ENCODE data around the gene BMPR1A.

Gene BMPR1A

GRCh38 chr10:86768412-86769062 lies 12.1 kb downstream of the BMPR1A start:
- no peak for DNase-seq

- DNase-seq: no peak
These were observed 13.6 kb downstream of the BMPR1A start for GRCh38 chr10:86769991-86770390.

DNA sequence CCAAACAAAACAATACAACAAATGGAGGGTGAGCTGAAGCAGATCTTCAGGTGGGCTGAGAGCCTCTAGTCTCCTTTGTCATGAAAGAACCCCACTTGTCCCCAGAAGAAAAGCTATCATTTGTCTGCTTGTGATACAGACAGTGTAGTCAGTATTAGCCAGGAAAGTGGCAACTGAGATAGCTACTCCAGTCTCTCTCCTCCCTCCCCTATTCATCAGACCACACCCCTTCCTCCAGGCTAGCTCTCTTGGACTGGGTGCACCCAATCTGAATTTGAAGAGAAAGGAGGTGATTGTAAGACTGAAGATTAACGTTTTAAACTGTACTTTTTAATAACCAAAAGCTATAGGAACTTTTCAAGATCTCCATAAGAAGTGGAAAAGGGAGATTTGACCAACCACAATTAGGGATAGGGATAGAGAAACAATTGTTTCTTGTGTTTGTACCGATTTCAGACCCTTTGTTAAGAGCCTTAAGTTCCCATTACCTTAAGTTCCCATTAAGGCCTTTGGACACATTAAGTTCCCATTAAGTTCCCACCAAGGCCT lies 14.1 kb downstream of the BMPR1A start:
- DNase-seq: no peak

GRCh38 chr10:86773498-86773897 lies 17.1 kb downstream of the BMPR1A start:
- DNase-seq: no peak

DNA sequence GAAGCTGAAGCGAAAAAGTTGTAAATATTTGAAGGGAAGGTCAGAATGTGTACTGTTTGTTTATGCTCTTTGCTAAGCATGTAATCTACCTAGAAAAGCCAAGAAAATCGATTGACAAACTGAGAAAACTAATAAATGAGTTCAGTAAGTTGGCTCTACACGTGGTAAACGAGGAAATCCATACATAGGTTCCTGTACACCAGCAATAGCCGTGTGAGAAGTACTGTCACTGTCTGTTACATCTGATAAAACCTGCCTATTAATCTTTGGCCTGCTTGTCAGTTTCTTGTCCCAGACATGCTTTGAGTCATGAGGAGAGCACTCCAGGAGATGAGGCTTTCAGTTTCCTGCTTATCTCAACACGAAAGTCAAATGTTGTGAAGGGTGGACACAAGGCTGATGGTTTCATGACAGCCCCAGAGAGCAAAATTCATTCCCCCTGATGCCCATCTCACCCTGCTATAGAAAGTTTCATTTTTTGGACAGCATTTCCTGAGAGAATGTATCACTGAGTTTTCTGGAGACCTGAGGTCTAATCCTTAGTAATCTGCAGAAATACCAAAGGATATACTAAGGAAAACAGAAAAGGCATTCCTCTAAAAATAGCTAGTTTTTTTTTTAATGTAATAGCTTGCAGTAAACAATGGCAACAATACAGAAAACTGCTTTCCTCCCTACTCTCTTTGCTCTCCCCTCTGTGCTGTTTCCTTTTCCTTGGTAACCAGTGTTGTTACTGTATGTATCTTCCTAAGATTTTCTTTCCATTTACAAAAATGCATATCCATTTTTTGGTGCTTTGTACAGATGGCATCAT lies 18.8 kb downstream of the BMPR1A start:
- DNase-seq: no peak

DNA sequence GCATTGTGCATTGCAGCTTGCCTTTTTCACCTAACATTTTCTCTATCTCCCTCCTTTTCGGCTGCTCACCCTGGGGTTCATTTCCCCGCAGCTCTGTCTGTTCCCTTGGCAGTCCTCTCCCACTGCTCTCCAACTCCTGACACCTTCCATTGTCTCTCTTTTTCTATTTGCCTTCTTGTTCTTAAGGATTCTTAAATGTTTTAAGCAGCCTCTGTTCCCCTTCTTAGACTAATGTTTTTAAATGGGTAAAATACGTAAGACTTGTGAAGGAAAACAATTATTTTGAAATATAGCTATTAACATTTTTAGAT lies 19.4 kb downstream of the BMPR1A start:
- DNase-seq: no peak

- DNase-seq: no peak
These were observed 23.0 kb downstream of the BMPR1A start for GRCh38 chr10:86779220-86780017.

DNA sequence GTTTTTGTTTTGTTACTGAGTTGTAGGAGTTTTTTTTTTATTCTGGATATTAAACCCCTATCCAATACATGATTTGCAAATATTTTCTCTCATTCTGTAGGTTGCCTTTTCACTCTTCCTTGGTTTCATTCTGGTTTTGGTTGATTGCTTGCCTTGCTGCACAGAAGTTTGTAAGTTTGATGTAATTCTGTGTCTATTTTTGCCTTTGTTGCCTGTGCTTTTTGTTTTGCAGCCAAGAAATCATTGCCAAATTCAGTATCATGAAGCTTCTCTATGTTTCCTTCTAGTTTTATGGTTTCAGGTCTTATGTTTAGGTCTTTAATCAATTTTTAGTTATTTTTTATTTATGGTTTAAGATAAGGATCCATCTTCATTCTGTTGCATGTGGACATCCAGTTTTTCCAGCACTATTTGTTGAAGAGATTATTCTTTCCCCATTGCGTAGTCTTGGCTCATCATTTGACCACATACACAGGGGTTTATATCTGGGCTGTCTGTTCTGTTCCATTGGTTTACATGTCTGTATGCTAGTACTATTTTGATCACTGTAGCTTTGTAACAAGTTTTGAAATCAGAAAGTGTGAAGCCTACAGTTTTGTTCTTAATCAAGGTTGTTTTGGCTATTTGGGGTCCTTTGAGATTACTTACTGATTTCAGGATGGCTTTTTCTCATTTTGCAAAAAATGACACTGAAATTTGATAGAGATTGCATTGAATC lies 26.4 kb downstream of the BMPR1A start:
- no peak for DNase-seq

DNA sequence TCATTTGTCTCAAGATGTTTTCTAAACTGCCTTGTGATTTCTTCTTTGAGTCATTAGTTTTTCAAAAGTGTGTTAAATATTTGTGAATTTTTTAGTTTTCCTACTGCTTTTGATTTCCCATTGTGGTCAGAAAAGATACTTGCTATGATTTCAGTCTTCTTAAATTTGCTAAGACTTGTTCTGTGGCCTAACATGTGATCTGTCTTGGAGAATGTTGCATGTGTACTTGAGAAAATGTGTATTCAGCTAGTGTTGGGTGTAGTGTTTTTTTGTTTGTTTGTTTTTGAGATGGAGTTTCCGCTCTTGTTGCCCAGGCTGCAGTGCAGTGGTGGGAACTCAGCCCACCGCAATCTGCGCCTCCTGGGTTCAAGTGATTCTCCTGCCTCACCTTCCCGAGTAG lies 28.6 kb downstream of the BMPR1A start:
- no peak for DNase-seq

DNA sequence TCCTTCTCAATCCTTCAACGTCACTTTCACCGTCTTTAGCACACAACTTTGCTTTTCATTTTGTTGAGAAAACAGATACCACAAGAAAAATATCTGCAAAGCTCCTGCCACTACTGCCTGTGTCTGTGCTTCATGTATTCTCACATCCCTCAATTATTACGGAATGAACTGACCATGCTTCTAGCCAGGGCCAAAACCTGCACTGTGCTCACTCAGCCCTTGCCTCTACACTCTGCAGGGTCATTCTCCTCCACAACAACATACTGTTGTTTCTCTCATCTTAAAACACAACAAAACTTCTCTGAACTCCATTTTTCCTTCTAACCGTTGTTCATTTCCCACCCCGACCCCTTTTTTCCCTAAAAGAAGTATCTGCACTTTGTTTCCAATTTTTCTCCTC lies 29.5 kb downstream of the BMPR1A start:
- no peak for DNase-seq

- DNase-seq: no peak
These were observed 29.9 kb downstream of the BMPR1A start for GRCh38 chr10:86786368-86786767.

DNA sequence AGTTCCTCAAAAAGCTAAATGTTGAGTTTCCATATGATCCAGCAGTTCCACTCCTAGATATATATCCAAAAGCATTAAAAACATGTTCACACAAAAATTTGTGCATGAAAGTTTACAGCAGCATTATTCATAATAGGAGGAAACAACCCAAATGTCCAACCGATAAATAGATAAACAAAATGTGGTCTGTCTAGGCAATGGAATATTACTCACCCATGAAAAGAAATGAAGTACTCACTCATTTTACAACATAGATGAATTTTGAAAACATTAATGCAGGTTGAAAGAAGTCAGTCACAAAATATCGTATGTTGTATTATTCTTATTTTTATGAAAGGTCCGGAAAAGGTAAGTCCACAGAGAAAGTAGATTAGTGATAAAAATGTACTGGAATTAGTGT lies 34.0 kb downstream of the BMPR1A start:
- DNase-seq: no peak

GRCh38 chr10:86792461-86793167 lies 36.2 kb downstream of the BMPR1A start:
- no peak for DNase-seq

GRCh38 chr10:86793696-86794095 lies 37.3 kb downstream of the BMPR1A start:
- no peak for DNase-seq

GRCh38 chr10:86795353-86795752 lies 38.9 kb downstream of the BMPR1A start:
- no peak for DNase-seq

GRCh38 chr10:86798025-86798424 lies 41.6 kb downstream of the BMPR1A start:
- no peak for DNase-seq

DNA sequence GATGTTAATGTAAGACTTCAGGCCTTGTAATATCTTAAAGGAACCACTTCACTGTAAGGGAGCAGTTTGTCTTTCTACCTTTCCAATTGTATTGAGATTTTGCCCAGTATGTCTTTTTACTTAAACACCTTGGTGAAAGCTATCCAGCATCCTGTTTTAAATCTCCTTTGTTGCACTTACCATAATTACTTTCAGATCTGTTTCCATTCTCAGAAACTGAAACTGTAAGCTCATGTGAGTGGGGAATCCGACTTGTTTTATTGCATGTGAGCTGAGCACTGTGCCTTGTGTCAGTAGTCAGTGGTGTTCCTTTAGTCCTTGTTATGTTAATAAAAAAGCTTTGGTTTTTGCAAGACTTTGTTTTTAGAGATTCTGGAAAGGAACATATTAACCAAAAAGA lies 42.2 kb downstream of the BMPR1A start:
- no peak for DNase-seq

GRCh38 chr10:86799188-86799845 lies 42.9 kb downstream of the BMPR1A start:
- DNase-seq: no peak

- DNase-seq: no peak
These were observed 45.6 kb downstream of the BMPR1A start for GRCh38 chr10:86801995-86802394.

DNA sequence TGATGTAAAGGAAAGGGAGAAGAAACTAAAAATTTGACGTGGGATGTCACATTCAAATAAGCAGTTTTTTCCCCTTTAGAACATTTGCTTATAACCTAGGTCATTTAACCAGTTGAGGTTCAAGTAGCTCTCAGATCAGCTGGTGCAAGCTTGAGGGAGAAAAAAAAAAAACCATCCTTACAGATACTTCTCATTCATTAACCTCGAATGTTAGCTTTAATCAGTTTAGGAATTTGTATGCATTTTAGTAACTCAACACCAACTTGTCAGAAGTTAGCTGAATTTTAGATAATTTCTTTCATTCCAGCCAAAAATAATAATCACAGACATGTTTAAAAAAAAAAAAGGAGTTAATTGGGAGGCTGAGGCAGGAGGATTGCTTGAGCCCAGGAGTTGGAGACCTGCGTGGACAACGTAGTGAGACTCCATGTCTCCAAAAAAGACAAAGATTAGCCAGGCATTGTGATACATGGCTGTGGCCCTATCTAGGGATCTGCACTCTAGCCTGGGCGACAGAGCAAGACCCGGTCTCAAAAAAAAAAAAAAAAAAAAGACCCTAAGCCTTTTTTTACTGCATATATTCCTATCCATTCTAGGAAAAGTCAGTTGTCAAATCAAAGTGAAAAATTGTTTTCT lies 46.2 kb downstream of the BMPR1A start:
- no peak for DNase-seq

GRCh38 chr10:86803156-86803555 lies 46.7 kb downstream of the BMPR1A start:
- no peak for DNase-seq

Measured in inflammatory macrophage (primary cell).